ENCODE measurements around the gene CACNA1B. TPM values are rescaled to one million over a fixed set of nuclear protein-coding genes. Genes with fewer than 3 reads are reported as not detected.
"Not testable (repeated sequence)": the region's sequence is repeated elsewhere in the genome, so short reads cannot be mapped to it uniquely, and the experiment has no call there.

The CACNA1B gene
- total and polyA plus RNA-seq, 8 donors: 0.15 to 0.34 (median 0.29) TPM; not detected in 1

DNA sequence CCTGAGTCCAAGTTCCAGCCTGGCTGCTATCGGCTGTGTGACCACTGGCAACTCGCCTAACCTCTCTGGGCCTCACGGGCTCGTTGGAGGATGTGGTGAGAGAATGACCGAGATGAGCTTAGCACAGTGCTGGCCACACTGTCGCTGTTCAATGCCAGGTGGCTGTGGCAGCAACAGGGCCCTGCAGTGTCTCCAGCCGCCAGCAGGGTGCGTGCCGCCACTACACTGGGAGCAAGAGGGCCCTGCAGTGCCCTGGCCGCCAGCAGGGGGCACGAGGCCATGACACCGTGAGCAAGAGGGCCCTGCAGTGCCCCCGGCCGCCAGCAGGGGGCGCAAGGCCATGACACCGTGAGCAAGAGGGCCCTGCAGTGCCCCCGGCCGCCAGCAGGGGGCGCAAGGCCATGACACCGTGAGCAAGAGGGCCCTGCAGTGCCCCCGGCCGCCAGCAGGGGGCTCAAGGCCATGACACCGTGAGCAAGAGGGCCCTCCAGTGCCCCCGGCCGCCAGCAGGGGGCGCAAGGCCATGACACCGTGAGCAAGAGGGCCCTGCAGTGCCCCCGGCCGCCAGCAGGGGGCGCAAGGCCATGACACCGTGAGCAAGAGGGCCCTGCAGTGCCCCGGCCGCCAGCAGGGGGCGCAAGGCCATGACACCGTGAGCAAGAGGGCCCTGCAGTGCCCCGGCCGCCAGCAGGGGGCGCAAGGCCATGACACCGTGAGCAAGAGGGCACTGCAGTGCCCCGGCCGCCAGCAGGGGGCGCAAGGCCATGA lies 248.7 kb downstream of the CACNA1B start:
- TF ChIP-seq, protein P1, sequence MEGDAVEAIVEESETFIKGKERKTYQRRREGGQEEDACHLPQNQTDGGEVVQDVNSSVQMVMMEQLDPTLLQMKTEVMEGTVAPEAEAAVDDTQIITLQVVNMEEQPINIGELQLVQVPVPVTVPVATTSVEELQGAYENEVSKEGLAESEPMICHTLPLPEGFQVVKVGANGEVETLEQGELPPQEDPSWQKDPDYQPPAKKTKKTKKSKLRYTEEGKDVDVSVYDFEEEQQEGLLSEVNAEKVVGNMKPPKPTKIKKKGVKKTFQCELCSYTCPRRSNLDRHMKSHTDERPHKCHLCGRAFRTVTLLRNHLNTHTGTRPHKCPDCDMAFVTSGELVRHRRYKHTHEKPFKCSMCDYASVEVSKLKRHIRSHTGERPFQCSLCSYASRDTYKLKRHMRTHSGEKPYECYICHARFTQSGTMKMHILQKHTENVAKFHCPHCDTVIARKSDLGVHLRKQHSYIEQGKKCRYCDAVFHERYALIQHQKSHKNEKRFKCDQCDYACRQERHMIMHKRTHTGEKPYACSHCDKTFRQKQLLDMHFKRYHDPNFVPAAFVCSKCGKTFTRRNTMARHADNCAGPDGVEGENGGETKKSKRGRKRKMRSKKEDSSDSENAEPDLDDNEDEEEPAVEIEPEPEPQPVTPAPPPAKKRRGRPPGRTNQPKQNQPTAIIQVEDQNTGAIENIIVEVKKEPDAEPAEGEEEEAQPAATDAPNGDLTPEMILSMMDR (IDR thresholded peaks at IDR 0.05): peak in 1 of 2 donors; percentile 27
- H3K27me3 ChIP-seq; H3K4me3 ChIP-seq; H3K4me1 ChIP-seq; ATAC-seq; intact Hi-C loops (cut with DNase I); H3K36me3 ChIP-seq; H3K9me3 ChIP-seq; H3K27ac ChIP-seq: not testable (repeated sequence)
- DNase-seq: peak in 1 of 4 donors; percentile 25

DNA sequence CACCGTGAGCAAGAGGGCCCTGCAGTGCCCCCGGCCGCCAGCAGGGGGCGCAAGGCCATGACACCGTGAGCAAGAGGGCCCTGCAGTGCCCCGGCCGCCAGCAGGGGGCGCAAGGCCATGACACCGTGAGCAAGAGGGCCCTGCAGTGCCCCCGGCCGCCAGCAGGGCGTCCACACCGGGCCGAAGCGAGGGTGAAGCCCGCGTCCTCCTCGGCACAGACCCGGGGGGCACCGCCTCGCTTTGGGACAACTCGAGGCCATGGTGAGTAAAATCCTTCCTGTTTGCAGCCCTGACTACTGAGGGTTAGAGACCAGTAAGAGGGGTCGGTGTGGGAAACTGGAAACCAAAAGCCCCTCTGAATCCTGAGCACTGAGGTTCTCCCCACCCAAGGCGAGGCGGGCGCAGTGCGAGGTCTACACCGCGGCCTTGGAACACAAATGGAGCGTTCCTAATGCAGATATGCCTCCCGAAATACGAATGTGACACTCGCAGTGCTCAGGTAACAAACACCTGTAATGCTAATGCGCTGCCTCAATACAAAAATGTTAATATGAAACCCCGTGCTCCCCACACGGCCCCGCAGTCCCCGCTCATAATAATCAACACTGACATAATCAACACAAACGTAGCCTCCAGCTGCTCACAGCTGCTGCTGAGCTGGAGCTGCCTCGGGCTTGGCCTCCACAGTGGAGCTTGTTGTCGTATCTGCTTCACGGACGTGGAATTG lies 249.4 kb downstream of the CACNA1B start:
- peak in 1 of 4 donors; percentile 33 for DNase-seq
- H3K4me1 ChIP-seq, H3K27ac ChIP-seq: not testable (repeated sequence)

DNA sequence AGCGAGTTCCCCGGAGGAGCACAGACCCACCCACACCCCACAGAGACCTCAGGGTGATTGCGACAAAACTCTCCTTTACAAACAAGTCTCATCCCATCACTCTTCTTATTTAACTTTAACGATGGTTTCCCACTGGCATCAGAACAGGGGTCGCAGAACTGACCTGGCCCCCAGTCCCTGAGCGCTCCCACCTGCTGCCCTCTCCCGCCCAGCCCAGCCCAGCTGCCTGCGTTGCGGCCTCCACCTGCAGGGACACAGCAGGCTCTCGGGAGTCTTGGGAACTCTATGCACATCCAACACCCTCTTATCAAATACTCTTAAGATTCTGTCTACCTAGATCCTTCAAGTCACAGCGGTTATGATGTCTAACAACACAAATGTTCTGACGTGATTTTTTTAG lies 250.4 kb downstream of the CACNA1B start:
- H3K9me3 ChIP-seq; H3K4me3 ChIP-seq; H3K27me3 ChIP-seq; H3K27ac ChIP-seq; H3K36me3 ChIP-seq; H3K4me1 ChIP-seq; ATAC-seq; intact Hi-C loops (cut with DNase I): not testable (repeated sequence)
- peak in 1 of 4 donors; percentile 71 for DNase-seq

More for the DNA sequence above, 249.4 kb downstream of the CACNA1B start:
- H3K4me3 ChIP-seq; H3K36me3 ChIP-seq; ATAC-seq; intact Hi-C loops (cut with DNase I); H3K9me3 ChIP-seq; H3K27me3 ChIP-seq: not testable (repeated sequence)

DNA sequence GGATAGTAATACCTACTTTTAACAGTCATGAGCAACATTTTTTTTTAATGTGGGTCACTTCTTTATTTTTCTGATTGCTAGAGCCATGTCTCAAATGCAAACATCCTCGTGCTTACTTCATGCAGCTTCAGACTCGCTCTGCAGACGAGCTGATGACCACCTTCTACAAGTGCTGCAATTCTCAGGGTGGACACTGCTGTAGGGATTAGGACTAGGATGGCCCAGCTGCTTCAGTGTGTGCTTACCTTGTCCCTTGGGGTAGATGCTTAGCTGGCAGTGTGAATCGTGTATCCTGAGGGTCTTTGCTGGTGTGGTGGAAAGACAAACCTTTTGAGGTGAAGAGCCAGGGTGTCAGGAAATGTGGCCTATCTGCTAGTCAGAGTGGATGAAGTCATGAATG lies 251.7 kb downstream of the CACNA1B start:
- DNase-seq; ATAC-seq; intact Hi-C loops (cut with DNase I): not testable (repeated sequence)

DNA sequence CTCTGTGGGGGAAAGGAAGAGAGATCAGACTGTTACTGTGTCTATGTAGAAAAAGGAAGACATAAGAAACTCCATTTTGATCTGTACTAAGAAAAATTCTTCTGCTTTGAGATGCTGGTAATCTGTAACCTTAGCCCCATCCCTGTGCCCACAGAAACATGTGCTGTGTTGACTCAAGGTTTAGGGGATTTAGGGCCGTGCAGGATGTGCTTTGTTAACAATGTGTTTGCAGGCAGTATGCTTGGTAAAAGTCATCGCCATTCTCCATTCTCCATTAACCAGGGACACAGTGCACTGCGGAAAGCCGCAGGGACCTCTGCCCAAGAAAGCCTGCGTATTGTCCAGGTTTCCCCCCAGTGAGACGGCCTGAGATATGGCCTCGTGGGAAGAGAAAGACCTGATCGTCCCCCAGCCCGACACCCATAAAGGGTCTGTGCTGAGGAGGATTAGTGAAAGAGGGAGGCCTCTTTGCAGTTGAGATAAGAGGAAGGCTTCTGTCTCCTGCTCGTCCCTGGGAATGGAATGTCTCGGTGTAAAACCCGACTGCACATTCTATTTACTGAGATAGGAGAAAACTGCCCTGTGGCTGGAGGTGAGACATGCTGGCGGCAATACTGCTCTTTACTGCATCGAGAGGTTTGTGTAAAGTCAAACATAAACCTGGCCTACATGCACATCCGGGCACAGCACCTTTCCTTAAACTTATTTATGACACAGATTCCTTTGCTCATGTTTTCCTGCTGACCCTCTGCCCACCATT lies 255.5 kb downstream of the CACNA1B start:
- H3K36me3 ChIP-seq; H3K27me3 ChIP-seq; intact Hi-C loops (cut with DNase I): not testable (repeated sequence)

More for the DNA sequence above, 251.7 kb downstream of the CACNA1B start:
- H3K27me3 ChIP-seq, H3K9me3 ChIP-seq, H3K4me1 ChIP-seq, H3K4me3 ChIP-seq, H3K27ac ChIP-seq, H3K36me3 ChIP-seq: not testable (repeated sequence)

DNA sequence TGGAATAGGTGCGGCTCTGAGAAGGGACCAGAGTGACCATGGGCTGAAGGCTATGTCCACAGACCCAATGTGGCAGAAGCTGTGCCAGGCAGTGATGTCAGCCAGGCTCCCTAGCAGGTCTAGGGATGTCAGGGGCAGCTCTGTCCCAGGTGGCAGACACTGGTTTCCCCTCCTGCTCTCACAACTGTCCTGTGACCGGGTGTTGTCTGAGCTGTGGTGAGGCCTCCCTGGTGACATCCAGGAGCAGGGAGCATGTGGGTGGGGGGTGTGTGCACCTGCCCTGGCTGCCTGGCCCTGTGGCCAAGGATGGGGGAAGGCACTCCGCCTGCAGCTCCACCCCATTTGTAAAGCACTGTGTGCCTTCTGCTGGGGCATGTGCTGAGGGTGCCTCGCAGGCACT lies 257.0 kb downstream of the CACNA1B start:
- peak in 1 of 4 donors; percentile 47 for DNase-seq
- ATAC-seq; intact Hi-C loops (cut with DNase I); H3K4me1 ChIP-seq; H3K36me3 ChIP-seq; H3K27ac ChIP-seq; H3K4me3 ChIP-seq; H3K9me3 ChIP-seq; H3K27me3 ChIP-seq: not testable (repeated sequence)

More for the DNA sequence above, 255.5 kb downstream of the CACNA1B start:
- H3K9me3 ChIP-seq, DNase-seq, H3K27ac ChIP-seq, H3K4me1 ChIP-seq, H3K4me3 ChIP-seq, ATAC-seq: not testable (repeated sequence)

DNA sequence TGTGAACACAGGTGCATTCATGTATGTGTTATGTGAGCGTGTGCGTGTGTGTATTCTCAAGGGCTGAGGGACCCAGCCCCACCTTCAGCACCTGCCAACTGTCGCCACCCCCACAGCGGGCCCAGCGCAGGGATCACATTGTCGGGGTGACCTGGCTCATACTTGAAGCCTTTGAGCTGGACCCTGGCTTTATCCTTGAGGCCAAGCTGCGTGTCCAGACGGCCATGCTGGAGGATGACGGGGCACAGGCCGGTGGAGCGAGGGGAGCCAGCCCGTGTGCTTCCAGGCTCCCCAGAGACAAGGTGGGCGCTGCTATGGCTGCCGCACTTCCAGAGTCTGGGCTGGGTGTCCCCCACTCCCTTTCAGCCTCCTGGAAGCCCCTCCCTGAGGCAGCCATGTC lies 261.5 kb downstream of the CACNA1B start:
- DNase-seq: peak in 1 of 4 donors; percentile 57
- H3K27me3 ChIP-seq; intact Hi-C loops (cut with DNase I); H3K4me3 ChIP-seq; H3K36me3 ChIP-seq; H3K9me3 ChIP-seq; H3K4me1 ChIP-seq; H3K27ac ChIP-seq; ATAC-seq: not testable (repeated sequence)

DNA sequence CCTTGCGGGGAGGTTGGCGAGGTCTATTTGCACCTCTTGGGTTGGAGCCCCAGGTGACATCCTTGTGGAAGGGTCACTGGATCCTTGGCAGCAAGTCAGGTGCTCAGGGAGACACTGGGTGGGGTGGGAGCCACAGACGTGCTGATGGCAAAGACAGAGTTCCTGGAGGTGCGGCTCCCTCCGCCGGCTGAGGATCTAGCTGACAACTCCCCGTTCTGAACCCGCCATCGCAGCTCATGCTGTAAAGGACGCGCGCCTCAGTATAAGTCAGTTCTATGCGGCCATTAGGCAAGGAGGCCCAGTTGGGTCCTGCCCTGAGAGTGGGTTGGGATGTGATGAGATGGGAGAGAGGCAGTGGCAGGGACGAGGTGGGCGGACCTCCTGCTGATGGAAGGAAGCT lies 263.4 kb downstream of the CACNA1B start:
- peak in 1 of 4 donors; percentile 63 for DNase-seq
- H3K9me3 ChIP-seq; H3K36me3 ChIP-seq; H3K4me1 ChIP-seq; ATAC-seq; H3K27ac ChIP-seq; H3K4me3 ChIP-seq; intact Hi-C loops (cut with DNase I); H3K27me3 ChIP-seq: not testable (repeated sequence)

DNA sequence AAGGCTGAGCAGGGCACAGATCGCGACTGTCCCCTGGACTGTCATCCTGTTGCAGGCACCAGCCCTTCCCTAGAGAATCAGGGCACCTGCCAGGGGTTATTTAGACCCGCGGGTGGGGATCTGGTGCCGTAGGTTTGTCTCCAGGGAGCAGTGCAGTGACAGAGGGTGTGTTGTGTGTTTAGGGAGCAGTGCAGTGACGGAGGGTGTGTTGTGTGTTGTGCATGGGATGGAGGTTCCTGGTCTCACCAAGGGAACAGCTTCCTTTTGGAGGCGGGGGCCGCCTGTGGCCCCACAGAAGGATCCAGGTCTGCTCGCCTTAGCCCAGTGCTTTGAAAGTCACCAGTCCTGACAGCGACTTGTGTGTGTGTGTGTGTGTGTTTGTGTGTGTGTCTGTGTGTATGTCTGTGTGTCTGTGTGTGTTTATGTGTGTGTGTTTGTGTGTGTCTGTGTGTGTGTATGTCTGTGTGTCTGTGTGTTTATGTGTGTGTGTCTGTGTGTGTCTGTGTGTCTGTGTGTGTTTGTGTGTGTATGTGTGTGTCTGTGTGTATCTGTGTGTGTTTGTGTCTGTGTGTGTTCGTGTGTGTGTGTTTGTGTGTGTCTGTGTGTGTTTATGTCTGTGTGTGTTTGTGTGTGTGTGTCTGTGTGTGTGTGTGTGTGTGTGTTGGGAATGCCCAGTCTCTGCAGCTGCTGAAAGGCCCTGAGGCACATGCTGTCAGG lies 265.1 kb downstream of the CACNA1B start:
- H3K27ac ChIP-seq; H3K4me1 ChIP-seq; H3K27me3 ChIP-seq; ATAC-seq; H3K9me3 ChIP-seq; H3K36me3 ChIP-seq; intact Hi-C loops (cut with DNase I); H3K4me3 ChIP-seq: not testable (repeated sequence)
- DNase-seq: peak in 1 of 4 donors; percentile 29

DNA sequence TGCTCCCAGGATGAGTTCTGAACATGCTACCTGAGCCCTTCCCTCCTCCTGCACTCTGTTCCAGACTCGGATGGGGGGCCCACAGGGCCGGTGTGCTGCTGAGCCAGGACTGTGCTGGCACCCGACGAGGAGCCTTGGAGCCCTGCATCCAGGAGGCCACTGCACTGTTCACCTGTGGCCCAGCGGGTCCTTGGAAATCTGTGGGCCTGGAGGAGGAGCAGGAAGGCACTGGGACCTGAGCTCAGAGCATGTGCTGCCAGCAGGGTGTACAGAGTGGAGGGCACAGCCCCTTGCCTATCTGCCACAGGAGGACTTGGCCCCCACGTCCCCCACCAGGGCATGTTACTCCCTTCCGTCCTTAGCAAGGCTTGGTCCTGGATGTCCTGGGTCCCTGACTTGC lies 265.9 kb downstream of the CACNA1B start:
- DNase-seq; ATAC-seq; H3K27ac ChIP-seq; H3K4me1 ChIP-seq; intact Hi-C loops (cut with DNase I); H3K36me3 ChIP-seq; H3K27me3 ChIP-seq; H3K4me3 ChIP-seq; H3K9me3 ChIP-seq: not testable (repeated sequence)

Data from left lung (tissue), 10 donors.